ENCODE measurements around the gene PEX14. TPM values are rescaled to one million over a fixed set of nuclear protein-coding genes. Genes with fewer than 3 reads are reported as not detected.

Gene PEX14
- total RNA-seq, 2 experiments from 2014 or later: 21.6 to 25.2 TPM

GRCh38 chr1:10559386-10559785 is 84.6 kb downstream of the PEX14 start:
- POLR2A ChIA-PET: no interaction called here
- Mint-ChIP-seq H3K36me3 (peaks cover 10% of the 10 kb centered on the region), H3K27ac (no peak overlapping the region), H3K4me3 (no peak overlapping the region), H3K27me3 (no peaks in the 10 kb centered on the region), H3K4me1 (peaks cover 4% of the 10 kb centered on the region), H3K9me3 (peaks cover 3% of the 10 kb centered on the region)
- DNase-seq: no peak
- ATAC-seq (ENCODE audit: low read depth): no peak

DNA sequence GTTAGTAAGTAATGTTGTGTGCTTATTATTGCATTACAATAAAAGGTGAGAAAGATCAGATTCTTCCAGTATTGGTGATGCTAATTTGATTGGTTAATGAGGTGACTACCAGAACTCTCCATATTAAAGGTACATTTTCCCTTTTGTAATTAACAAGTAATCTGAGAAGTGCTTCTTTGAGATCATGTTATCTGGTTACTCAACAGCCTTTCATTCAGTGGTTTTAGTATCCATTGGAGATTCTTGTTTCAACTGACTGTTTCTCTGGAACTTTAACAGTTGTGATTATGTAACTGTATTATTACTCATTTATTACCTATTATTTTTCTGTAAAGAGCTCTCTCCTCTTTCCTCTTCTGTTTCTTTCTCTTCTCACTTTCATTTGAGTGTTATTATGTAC is 86.7 kb downstream of the PEX14 start:
- DNase-seq (no peak), ATAC-seq (ENCODE audit: low read depth) (no peak)
- Mint-ChIP-seq H3K9me3 (peaks cover 3% of the 10 kb centered on the region), H3K4me3 (no peak overlapping the region), H3K36me3 (peaks cover 10% of the 10 kb centered on the region), H3K27me3 (no peaks in the 10 kb centered on the region), H3K4me1 (peaks cover 4% of the 10 kb centered on the region), H3K27ac (no peak overlapping the region)
- POLR2A ChIA-PET: no interaction called here

DNA sequence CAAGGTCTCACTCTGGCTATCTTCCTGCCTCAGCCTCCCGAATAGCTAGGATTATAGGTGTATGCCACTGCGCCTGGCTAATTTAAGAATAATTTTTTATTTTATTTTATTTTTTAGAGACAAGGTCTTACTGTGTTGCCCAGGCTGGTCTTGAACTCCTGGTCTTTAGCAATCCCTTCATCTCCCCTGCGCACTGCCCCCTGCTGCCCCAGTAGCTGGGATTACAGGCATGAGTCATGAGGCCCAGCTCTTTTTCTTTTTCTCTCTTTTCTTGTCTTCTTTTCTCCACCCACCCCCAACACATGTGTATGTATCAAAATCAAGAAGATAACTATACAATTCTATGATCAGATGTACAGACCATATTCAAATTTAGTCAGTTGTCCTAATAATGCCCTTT is 87.2 kb downstream of the PEX14 start:
- Mint-ChIP-seq H3K9me3 (peaks cover 3% of the 10 kb centered on the region), H3K36me3 (peaks cover 10% of the 10 kb centered on the region), H3K27me3 (no peaks in the 10 kb centered on the region), H3K27ac (no peak overlapping the region), H3K4me1 (peaks cover 4% of the 10 kb centered on the region), H3K4me3 (no peak overlapping the region)
- POLR2A ChIA-PET: no interaction called here
- no peak for ATAC-seq (ENCODE audit: low read depth)
- DNase-seq: no peak

DNA sequence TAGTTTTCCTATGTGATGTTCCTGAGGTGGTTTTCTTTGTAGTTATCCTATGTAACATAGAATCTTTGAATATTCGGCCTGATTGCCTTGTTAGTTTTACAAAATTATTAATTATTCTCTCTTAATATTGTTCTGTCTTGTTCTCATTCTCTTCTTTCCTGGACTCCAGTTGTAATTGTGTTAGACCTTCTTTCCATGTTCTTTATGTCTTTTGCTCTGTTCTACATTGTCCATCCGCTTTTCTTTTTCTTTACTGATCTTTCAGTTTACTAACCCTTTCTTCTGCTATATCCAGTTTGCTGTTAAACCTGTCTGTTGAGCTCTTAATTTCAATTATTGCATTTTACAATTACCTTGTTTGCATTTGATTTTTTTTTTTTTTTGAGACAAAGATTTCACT is 89.3 kb downstream of the PEX14 start:
- POLR2A ChIA-PET: no interaction called here
- Mint-ChIP-seq H3K27ac (no peak overlapping the region), H3K9me3 (peaks cover 3% of the 10 kb centered on the region), H3K36me3 (peaks cover 11% of the 10 kb centered on the region), H3K27me3 (no peaks in the 10 kb centered on the region), H3K4me3 (no peak overlapping the region), H3K4me1 (peaks cover 4% of the 10 kb centered on the region)
- no peak for DNase-seq
- no peak for ATAC-seq (ENCODE audit: low read depth)

GRCh38 chr1:10569531-10569930 is 94.8 kb downstream of the PEX14 start:
- Mint-ChIP-seq H3K36me3 (peaks cover 4% of the 10 kb centered on the region), H3K4me3 (no peak overlapping the region), H3K9me3 (no peaks in the 10 kb centered on the region), H3K27me3 (no peaks in the 10 kb centered on the region), H3K27ac (no peak overlapping the region), H3K4me1 (no peaks in the 10 kb centered on the region)
- ATAC-seq (ENCODE audit: low read depth) (no peak), DNase-seq (no peak)
- POLR2A ChIA-PET: no interaction called here

- H3K4me1 Mint-ChIP-seq: peaks cover 2% of the 10 kb centered on the region
- no peak overlapping the region for H3K27ac Mint-ChIP-seq
- no peaks in the 10 kb centered on the region for H3K9me3 Mint-ChIP-seq
- POLR2A ChIA-PET: no interaction called here
- H3K36me3 Mint-ChIP-seq: peaks cover 4% of the 10 kb centered on the region
- ATAC-seq (ENCODE audit: low read depth) (no peak), DNase-seq (no peak)
- H3K4me3 Mint-ChIP-seq: no peak overlapping the region
- H3K27me3 Mint-ChIP-seq: no peaks in the 10 kb centered on the region
These were observed 100.9 kb downstream of the PEX14 start for GRCh38 chr1:10575616-10576015.

- peaks cover 7% of the 10 kb centered on the region for H3K36me3 Mint-ChIP-seq
- no peak overlapping the region for H3K27ac Mint-ChIP-seq
- no peak for DNase-seq
- peaks cover 4% of the 10 kb centered on the region for H3K4me1 Mint-ChIP-seq
- ATAC-seq (ENCODE audit: low read depth): no peak
- H3K9me3 Mint-ChIP-seq: no peaks in the 10 kb centered on the region
- no peak overlapping the region for H3K4me3 Mint-ChIP-seq
- no peaks in the 10 kb centered on the region for H3K27me3 Mint-ChIP-seq
- POLR2A ChIA-PET: no interaction called here
These were observed 103.3 kb downstream of the PEX14 start for GRCh38 chr1:10578070-10578469.

- ATAC-seq (ENCODE audit: low read depth): no peak
- H3K9me3 Mint-ChIP-seq: no peaks in the 10 kb centered on the region
- H3K27ac Mint-ChIP-seq: no peak overlapping the region
- DNase-seq: no peak
- POLR2A ChIA-PET: no interaction called here
- no peaks in the 10 kb centered on the region for H3K27me3 Mint-ChIP-seq
- peaks cover 7% of the 10 kb centered on the region for H3K4me1 Mint-ChIP-seq
- peaks cover 7% of the 10 kb centered on the region for H3K36me3 Mint-ChIP-seq
- H3K4me3 Mint-ChIP-seq: no peak overlapping the region
These were observed 108.9 kb downstream of the PEX14 start for GRCh38 chr1:10583641-10584040.

DNA sequence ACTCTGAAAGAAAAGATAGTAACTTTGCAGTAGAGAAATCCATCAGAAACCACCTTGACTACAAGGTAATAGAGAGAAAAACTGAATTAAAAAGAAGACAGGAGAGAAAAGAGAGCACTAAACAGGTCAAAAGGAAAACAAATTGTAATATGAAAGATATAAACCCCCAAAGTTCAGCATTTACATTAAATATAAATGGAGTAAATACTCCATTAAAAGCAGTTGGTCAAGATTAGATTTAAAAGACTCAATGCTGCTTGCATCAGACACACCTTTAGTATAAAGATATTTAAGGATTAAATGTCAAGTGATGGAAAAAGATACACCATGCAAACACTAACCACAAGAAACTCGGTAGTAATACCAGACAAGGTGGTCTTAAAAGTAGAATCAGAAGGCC is 110.5 kb downstream of the PEX14 start:
- DNase-seq (no peak), ATAC-seq (ENCODE audit: low read depth) (no peak)
- H3K9me3 Mint-ChIP-seq: no peaks in the 10 kb centered on the region
- no peak overlapping the region for H3K27ac Mint-ChIP-seq
- POLR2A ChIA-PET: interaction anchor here (0.6 kb wide), 1 partner anchor 1242 kb away, joined by 3 read pairs; no protein-coding TSS in a partner anchor
- H3K4me3 Mint-ChIP-seq: no peak overlapping the region
- no peaks in the 10 kb centered on the region for H3K27me3 Mint-ChIP-seq
- peaks cover 5% of the 10 kb centered on the region for H3K36me3 Mint-ChIP-seq
- peaks cover 7% of the 10 kb centered on the region for H3K4me1 Mint-ChIP-seq

DNA sequence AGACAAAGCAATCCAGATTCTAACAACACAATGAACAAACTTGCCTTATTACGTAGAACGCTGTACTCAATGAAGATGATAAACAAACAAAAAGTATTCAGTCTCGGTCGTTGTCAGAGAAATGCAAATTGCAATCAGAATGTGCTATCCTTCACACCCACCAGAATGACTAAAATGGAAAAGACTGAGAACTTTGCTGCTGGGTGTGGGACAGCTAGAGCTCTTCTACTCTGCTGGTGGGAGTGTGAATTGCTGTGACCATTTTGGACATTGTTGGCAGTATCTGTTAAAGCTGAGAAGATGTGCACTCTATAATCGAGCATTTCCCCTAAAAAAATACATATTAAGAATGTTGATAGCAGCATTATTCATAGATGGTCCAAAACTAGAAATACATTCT is 111.4 kb downstream of the PEX14 start:
- DNase-seq (no peak), ATAC-seq (ENCODE audit: low read depth) (no peak)
- H3K27me3 Mint-ChIP-seq: no peaks in the 10 kb centered on the region
- POLR2A ChIA-PET: no interaction called here
- H3K4me3 Mint-ChIP-seq: no peak overlapping the region
- no peak overlapping the region for H3K27ac Mint-ChIP-seq
- H3K9me3 Mint-ChIP-seq: no peaks in the 10 kb centered on the region
- peaks cover 8% of the 10 kb centered on the region for H3K4me1 Mint-ChIP-seq
- peaks cover 3% of the 10 kb centered on the region for H3K36me3 Mint-ChIP-seq

- Mint-ChIP-seq H3K4me3 (no peak overlapping the region), H3K27me3 (no peaks in the 10 kb centered on the region), H3K36me3 (peaks cover 3% of the 10 kb centered on the region), H3K9me3 (no peaks in the 10 kb centered on the region), H3K27ac (no peak overlapping the region), H3K4me1 (peaks cover 9% of the 10 kb centered on the region)
- POLR2A ChIA-PET: no interaction called here
- ATAC-seq (ENCODE audit: low read depth): no peak
- no peak for DNase-seq
These were observed 113.9 kb downstream of the PEX14 start for GRCh38 chr1:10588640-10589039.

- Mint-ChIP-seq H3K4me1 (peaks cover 7% of the 10 kb centered on the region), H3K27ac (no peak overlapping the region), H3K27me3 (no peaks in the 10 kb centered on the region), H3K36me3 (peaks cover 3% of the 10 kb centered on the region), H3K9me3 (no peaks in the 10 kb centered on the region), H3K4me3 (no peak overlapping the region)
- POLR2A ChIA-PET: no interaction called here
- no peak for DNase-seq
- no peak for ATAC-seq (ENCODE audit: low read depth)
These were observed 114.3 kb downstream of the PEX14 start for GRCh38 chr1:10589074-10589473.

DNA sequence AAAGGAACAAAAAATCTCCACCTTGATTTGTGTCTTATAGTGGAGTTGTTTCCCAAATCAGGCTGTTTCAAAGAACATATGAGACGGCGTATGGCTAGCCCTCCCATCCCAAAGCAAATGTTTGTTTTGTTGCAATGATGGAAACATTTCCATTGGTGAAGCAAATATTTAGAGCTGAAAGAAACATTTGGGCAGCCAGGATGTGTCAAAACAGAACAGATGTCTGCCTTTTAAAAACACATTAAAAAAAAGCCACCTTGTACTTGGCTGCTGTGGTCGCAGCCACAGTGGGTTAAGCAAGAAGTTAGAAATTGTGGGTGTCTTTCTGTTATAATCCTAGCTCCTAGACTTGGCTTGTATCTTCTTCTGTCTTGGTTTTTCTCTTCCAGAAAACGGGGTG is 116.3 kb downstream of the PEX14 start:
- Mint-ChIP-seq H3K27me3 (no peaks in the 10 kb centered on the region), H3K9me3 (no peaks in the 10 kb centered on the region)

DNA sequence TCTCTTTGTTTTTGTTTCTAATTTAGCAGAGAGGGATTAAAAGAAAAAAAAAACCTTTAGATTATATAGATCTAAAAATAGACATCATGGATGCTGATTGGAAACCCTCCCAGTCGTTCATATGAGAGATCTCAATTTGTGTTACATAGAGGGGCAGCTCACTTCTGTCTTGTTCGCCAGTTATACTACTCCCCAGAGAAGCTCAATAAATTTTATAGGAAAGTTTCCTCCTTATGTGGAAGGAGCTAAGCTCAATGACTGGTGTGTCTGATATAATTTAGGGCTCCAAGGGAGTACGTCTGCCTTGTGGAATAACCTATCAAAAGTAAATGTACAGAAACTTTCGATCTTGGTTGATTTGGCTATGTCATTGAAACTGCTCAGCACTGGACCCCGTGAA is 117.6 kb downstream of the PEX14 start:
- no peaks in the 10 kb centered on the region for H3K9me3 Mint-ChIP-seq
- H3K4me3 Mint-ChIP-seq: no peak overlapping the region
- DNase-seq (no peak), ATAC-seq (ENCODE audit: low read depth) (no peak)
- no peaks in the 10 kb centered on the region for H3K27me3 Mint-ChIP-seq
- H3K4me1 Mint-ChIP-seq: peaks cover 9% of the 10 kb centered on the region
- peaks cover 1% of the 10 kb centered on the region for H3K36me3 Mint-ChIP-seq
- H3K27ac Mint-ChIP-seq: no peak overlapping the region
- POLR2A ChIA-PET: interaction anchor here (0.6 kb wide), 1 partner anchor 393 kb away, joined by 5 read pairs; no protein-coding TSS in a partner anchor

More for the DNA sequence above, 116.3 kb downstream of the PEX14 start:
- ATAC-seq (ENCODE audit: low read depth) (peak; percentile 56), DNase-seq (no peak)
- Mint-ChIP-seq H3K4me3 (peak overlapping the region; percentile 5), H3K36me3 (peaks cover 1% of the 10 kb centered on the region), H3K4me1 (peaks cover 9% of the 10 kb centered on the region), H3K27ac (no peak overlapping the region)
- POLR2A ChIA-PET: no interaction called here

- no peak overlapping the region for H3K27ac Mint-ChIP-seq
- H3K4me1 Mint-ChIP-seq: peaks cover 9% of the 10 kb centered on the region
- H3K9me3 Mint-ChIP-seq: no peaks in the 10 kb centered on the region
- no peaks in the 10 kb centered on the region for H3K27me3 Mint-ChIP-seq
- no peak for DNase-seq
- POLR2A ChIA-PET: no interaction called here
- no peaks in the 10 kb centered on the region for H3K36me3 Mint-ChIP-seq
- no peak overlapping the region for H3K4me3 Mint-ChIP-seq
- ATAC-seq (ENCODE audit: low read depth): no peak
These were observed 119.0 kb downstream of the PEX14 start for GRCh38 chr1:10593750-10594149.

Data from activated naive CD8-positive, alpha-beta T cell treated with anti-CD3 and anti-CD28 coated beads, Interleukin-2, amount 10 ng/mL, durations not matched to agents 7 days and 5 days (primary cell).